Adrenal gland (tissue), 12 donors: ENCODE data around the gene STX8. TPM values are rescaled to one million over a fixed set of nuclear protein-coding genes. Genes with fewer than 3 reads are reported as not detected.

Experiments
- DNase-seq, 7 donors: peaks; one replicate each; pipeline ENCODE4 v3.0.0-alpha.2; 2019 to 2020
- H3K27ac ChIP-seq, 5 donors: fragments of 200-600 bp; sonication (generic) in 4 of 5; 1 replicate in 3 of 5; 2 replicates in 2 of 5; pipeline versions ENCODE4 v1.5.1 to v1.8.0; 2016 to 2020; ENCODE audit warnings: mild to moderate bottlenecking in 1 of 5
- H3K27me3 ChIP-seq: fragments of 200-600 bp; 2 replicates; pipeline ENCODE4 v1.8.0; 2021
- H3K36me3 ChIP-seq, 2 donors: fragments of 200-600 bp; replicated peaks in 1 of 2; 1 replicate in 1 of 2; 2 replicates in 1 of 2; pipeline versions ENCODE4 v1.5.1 to v1.8.0; 2018 to 2022
- H3K4me1 ChIP-seq, 2 donors: fragments of 200-600 bp; replicated peaks in 1 of 2; 1 replicate in 1 of 2; 2 replicates in 1 of 2; pipeline versions ENCODE4 v1.5.1 to v1.8.0; 2018 to 2021
- H3K4me3 ChIP-seq, 4 donors: fragments of 200-600 bp; sonication (generic) in 3 of 4; one replicate each; pipeline ENCODE4 v1.5.1; 2016 to 2018
- H3K9me3 ChIP-seq, 3 donors: fragments of 200-600 bp; sonication (generic) in 1 of 3; replicated peaks in 1 of 3; 1 replicate in 2 of 3; 2 replicates in 1 of 3; pipeline versions ENCODE4 v1.5.1 to v1.8.0; 2016 to 2021
- CTCF ChIP-seq, 6 experiments: fragments of 450-650 bp in 4 of 6; fragments of 200-600 bp in 2 of 6; sonication (generic) in 1 of 6; IDR thresholded peaks; 1 replicate in 5 of 6; 2 replicates in 1 of 6; pipeline versions ENCODE4 v1.5.1 to v1.8.0; 2016 to 2021; ENCODE audit warnings: antibody characterized with exemption in 6 of 6, mild to moderate bottlenecking in 2 of 6, moderate library complexity in 1 of 6
- POLR2A ChIP-seq, 2 donors: fragments of 450-650 bp; IDR thresholded peaks; one replicate each; pipeline ENCODE4 v1.6.1; 2017; ENCODE audit warnings: antibody characterized with exemption in 2 of 2, mild to moderate bottlenecking in 2 of 2, moderate library complexity in 1 of 2
- WGBS, 4 donors: extraction: QIAGEN DNeasy Blood & Tissue Kit in 2 of 4; methylation state at CpG; one replicate each; pipeline versions ENCODE4 v1.1.5 to v1.1.7; 2013 to 2017; 5-methylcytosine and 5-hydroxymethylcytosine counted together
- intact Hi-C, 2 donors: fragments of 100-400 bp; cut with DNase I; formaldehyde crosslinking; loops; one replicate each; pipeline versions ENCODE4 v1.14.1 to v1.15.0; 2022 to 2023
- polyA plus RNA-seq, 3 donors: library from polyadenylated mRNA; stranded (reverse); fragments of 200-250 nt in 2 of 3; fragments of 350-450 nt in 1 of 3; fragmentation: Illumina TruSeq in 1 of 3; extraction: RNeasy Lipid Tissue Mini Kit (QIAGEN cat#74804) in 1 of 3; gene quantifications; one replicate each; pipeline ENCODE4 v1.2.3, GENCODE V29; 2013 to 2014
- total RNA-seq, 9 donors: library from RNA; depleted of rRNA in 4 of 9; stranded (reverse); fragments of >200 nt in 4 of 9; fragments of 120-200 nt in 1 of 9; fragmentation: NEBNext Ultra II Directional in 1 of 9; extraction: Animal tissue kit (Norgen Biotek cat#: 25700) in 1 of 9; gene quantifications; one replicate each; pipeline versions ENCODE4 v1.1.0 to v1.2.4, GENCODE V29; 2013 to 2023
- donor health status: healthy with polysubstance abuse.
- donor health status: Bipolar disorder and iron deficiency.
- donor health status: DM: yes; HTN: yes; CAD: no.
- donor health status: DM: no; HTN: no; CAD: no.
- donor health status: DM: no; HTN: no; CAD: no.
- donor health status: DM: yes; HTN: yes; CAD: no.

STX8 gene
- total and polyA plus RNA-seq, 12 donors = 21.9 to 94.1 (median 72.3) TPM

GRCh38 chr17:9536061-9536460 is 39.6 kb downstream of the STX8 start:
- TF ChIP-seq CTCF (IDR thresholded peaks at IDR 0.05) (no peak), POLR2A (IDR thresholded peaks at IDR 0.05) (no peak)
- Histone ChIP-seq H3K36me3 (no peaks in the 10 kb centered on the region), H3K4me3 (no peak overlapping the region), H3K27me3 (no peaks in the 10 kb centered on the region), H3K27ac (no peak overlapping the region), H3K4me1 (no peaks in the 10 kb centered on the region), H3K9me3 (no peaks in the 10 kb centered on the region)
- no peak for DNase-seq
- intact Hi-C loops = no loop called here
- 64 to 95% (median 90%) methylated on average over 8 of the region's 8 CpGs for WGBS, 4 donors

DNA sequence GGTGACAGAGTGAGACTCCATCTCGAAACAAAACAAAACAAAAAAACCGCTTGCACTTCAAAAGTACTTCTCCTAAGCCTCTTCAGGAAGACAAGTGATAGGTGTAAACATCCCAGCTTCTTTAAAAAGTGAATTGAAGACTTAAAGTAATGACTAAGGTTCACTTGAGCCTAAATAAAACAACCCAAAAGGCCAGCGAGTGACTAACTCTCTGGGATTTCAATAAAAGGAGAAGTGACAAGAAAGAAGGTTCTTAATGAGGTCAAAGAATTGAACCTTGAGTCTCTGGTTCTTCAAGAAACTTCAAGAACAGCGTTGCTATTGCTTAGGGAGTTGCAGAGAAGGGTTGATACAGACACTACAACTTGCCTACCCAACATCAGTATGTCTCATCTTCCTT is 42.2 kb downstream of the STX8 start:
- TF ChIP-seq CTCF (IDR thresholded peaks at IDR 0.05) (no peak), POLR2A (IDR thresholded peaks at IDR 0.05) (no peak)
- Histone ChIP-seq H3K4me1 (no peaks in the 10 kb centered on the region), H3K27ac (no peak overlapping the region), H3K4me3 (no peak overlapping the region), H3K36me3 (no peaks in the 10 kb centered on the region), H3K27me3 (no peaks in the 10 kb centered on the region), H3K9me3 (no peaks in the 10 kb centered on the region)
- intact Hi-C loops = no loop called here
- no peak for DNase-seq
- whole genome bisulfite sequencing, 4 donors = 93 to 96% (median 95%) methylated on average over 4 of the region's 4 CpGs

DNA sequence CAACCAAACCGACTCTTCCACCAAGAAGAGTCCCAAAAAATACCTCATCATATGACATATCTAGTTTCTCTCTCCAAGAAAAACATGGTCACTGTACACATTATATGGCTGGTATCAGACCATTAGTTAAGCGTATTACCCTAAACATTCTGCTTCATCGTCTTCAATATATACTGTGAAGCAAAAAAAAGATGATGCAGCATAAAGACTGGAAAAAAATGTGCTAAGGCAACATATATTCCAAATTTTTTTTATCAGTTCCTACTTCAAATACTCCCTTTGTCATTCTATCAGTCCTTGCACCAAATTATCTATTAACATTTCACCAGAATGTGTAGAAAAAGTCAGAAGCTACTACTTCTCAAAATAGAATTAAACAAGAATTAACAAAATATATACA is 42.9 kb downstream of the STX8 start:
- WGBS, 4 donors = 87 to 99% (median 97%) methylated on average over 3 of the region's 3 CpGs
- no peaks in the 10 kb centered on the region for H3K27me3 ChIP-seq
- intact Hi-C loops = no loop called here
- H3K9me3 ChIP-seq = no peaks in the 10 kb centered on the region
- H3K36me3 ChIP-seq = no peaks in the 10 kb centered on the region
- H3K4me1 ChIP-seq = no peaks in the 10 kb centered on the region
- no peak overlapping the region for H3K4me3 ChIP-seq
- H3K27ac ChIP-seq = no peak overlapping the region
- TF ChIP-seq POLR2A (IDR thresholded peaks at IDR 0.05) (no peak), CTCF (IDR thresholded peaks at IDR 0.05) (no peak)
- DNase-seq = no peak

- H3K36me3 ChIP-seq = no peaks in the 10 kb centered on the region
- no peak for DNase-seq
- intact Hi-C loops = no loop called here
- no peaks in the 10 kb centered on the region for H3K27me3 ChIP-seq
- no peak overlapping the region for H3K27ac ChIP-seq
- TF ChIP-seq CTCF (IDR thresholded peaks at IDR 0.05) = no peak
- TF ChIP-seq POLR2A (IDR thresholded peaks at IDR 0.05) = no peak
- no peak overlapping the region for H3K4me3 ChIP-seq
- H3K4me1 ChIP-seq = no peaks in the 10 kb centered on the region
- H3K9me3 ChIP-seq = no peaks in the 10 kb centered on the region
- WGBS, 4 donors = 59 to 75% (median 60%) methylated on average over 2 of the region's 2 CpGs
These were observed 44.6 kb downstream of the STX8 start for GRCh38 chr17:9531034-9531433.
